NK-92 (cell line): ENCODE measurements around the gene PRKAR2B.
"Not testable (repeated sequence)": the region's sequence is repeated elsewhere in the genome, so short reads cannot be mapped to it uniquely, and the experiment has no call there.

Experiments
- DNase-seq: peaks from one replicate; lab custom pipeline; 2025; ENCODE audit not compliant: unreplicated experiment; lab: John Stamatoyannopoulos, UW

Gene PRKAR2B

DNA sequence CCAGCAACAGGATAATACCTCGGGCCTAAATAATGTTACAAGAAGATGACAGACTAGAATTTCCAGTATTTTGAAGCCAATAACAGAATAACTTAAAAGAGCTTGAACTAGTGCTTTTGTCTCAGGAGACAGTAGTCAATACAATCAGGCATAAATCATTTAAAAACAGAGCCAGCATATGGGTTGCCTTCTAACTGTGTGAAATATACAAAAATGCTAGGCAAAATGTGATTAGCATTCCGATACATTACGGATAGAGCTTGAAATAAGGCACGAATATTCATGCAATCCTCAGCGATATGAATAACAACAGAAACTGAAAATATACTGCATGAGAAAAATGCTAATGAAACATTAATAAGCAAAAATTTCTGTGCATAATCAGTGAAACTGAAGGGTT lies 18.3 kb upstream of the PRKAR2B start:
- DNase-seq: no peak

DNA sequence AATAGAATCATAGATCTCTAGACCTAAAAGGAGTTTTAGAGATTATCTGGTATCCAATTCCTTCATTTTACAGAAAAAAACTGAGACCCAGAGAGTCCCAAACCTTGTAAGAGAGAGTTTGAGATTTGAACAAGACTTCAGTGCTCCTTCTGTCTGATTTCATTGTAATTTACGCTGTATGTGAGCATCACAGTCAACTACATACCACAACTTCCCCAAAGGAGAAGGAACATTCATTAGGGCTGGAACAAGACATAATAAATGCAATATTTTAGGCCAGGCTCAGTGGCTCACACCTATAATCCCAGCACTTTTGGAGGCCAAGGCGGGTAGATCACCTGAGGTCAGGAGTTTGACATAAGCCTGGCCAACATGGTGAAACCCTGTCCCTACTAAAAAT lies 17.3 kb upstream of the PRKAR2B start:
- DNase-seq: no peak

DNA sequence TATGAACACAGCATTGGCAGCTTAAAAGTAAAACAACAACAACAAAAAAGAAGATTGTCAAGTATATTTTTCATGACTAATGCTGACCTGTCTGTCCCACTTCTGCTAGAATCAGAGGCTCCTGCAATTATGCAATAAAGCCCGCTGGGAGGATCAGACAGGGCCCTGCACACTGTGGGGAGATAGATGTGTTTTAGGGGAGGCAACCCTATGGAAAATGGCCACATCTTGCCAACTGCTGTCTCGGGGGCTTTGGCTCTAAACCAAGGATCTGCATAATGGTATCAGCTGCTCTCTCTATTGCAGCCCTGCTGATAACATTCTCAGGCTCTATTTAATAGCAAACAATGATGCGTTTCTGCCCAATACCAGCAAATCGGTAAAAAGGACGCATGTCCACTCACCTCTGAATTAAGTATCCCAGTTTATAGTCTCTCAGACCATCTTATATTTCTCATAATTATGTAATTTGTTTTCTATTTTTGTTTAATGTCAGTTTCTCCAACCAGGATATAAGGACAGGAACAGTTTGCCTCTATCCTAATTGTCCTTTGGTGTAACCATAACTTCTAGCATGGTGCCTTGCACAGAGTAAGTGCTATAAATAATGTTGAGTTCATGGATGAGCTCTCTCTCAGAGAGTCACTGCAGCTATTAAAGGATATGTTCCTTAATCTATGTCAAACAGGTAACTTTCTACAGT lies 15.3 kb upstream of the PRKAR2B start:
- no peak for DNase-seq

DNA sequence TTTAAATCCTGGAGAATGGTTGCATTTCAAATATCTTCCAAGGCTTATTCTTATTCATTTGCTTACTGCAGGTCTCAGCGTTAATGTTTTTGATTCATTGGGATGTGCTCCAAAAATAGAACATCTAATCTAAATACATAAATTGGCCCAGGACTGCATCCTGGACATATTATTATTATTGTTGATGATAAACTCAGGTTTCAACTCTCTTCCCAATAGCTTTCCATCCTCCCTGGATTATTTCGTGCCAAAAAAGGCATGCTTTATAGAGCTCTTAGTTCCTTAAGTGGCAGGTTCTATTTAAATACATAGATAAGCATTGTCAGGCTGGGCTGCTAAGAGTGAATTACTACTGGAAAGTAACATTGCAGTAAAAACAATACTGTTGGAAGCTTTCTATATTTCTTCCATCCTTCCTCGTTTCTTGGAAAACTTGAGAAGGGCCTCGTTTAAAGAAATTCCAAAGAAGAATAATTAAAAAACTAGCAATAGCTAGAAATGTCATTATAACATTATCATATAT lies 14.7 kb upstream of the PRKAR2B start:
- no peak for DNase-seq

DNA sequence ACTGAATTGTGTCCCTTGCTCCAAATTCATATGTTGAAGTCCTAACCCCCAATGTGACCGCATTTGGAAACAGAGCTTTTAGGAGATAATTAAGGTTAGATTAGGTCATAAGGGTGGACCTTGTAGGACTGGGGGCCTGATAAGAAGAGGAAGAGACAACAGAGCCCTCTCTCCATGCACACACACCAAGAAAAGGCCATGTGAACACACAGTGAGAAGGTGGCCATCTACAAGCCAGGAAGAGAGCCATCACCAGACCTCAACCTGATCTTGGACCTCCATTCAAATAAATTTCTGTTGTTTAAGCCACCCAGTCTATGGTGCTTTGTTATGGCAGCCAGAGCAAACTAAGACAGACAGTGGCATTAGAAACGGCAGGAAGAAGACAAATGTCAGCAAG lies 12.5 kb upstream of the PRKAR2B start:
- no peak for DNase-seq

DNA sequence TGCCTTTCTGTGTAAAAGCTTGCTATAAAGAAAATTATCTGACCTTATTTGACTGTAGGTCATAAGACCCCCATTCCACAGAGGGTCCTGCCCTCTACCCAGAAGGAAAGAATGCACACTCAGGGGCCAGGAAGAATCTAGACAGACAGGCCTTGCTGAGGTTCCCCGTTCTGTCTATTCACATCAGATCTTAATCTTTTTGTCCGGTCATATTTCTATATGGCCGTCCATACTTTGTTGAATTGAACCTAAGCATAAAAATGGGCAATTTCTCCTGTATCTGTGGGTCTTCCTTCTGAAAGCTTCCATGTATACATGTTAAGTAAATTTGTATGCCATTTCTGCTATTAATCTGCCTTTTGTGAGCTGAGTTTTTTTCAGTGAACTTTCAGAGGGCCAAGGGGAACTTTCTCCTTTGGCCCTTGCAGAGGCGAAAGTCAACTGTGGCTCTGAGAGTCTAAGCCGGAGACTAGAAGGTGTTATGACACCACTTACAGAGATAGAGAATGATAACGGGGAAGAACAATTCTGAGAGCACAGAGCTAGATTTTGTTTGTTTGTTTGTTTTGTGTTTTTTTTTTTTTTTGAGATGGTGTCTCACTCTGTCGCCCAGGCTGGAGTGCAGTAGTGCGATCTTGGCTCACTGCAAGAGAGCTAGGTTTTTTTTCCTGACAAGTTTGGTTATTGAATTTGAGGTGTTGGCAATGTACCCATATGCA lies 11.6 kb upstream of the PRKAR2B start:
- DNase-seq: no peak

DNA sequence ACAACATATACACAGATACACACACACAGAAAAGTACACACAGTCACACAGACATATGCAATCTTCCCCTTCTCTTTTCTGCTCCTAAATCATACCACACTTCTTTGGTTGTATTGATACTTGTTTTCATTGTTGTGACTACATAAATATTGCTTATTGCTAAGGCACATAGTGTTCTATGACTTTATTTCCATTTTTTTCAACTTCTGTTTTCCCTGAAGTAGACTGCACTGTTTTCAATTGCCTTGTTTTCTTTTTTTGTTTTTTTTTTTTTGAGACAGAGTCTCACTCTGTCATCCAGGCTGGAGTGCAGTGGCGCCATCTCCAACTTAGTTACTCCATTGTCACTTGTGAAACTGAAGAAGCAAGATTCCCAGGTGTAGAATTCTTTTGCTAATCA lies 10.0 kb upstream of the PRKAR2B start:
- DNase-seq: no peak

DNA sequence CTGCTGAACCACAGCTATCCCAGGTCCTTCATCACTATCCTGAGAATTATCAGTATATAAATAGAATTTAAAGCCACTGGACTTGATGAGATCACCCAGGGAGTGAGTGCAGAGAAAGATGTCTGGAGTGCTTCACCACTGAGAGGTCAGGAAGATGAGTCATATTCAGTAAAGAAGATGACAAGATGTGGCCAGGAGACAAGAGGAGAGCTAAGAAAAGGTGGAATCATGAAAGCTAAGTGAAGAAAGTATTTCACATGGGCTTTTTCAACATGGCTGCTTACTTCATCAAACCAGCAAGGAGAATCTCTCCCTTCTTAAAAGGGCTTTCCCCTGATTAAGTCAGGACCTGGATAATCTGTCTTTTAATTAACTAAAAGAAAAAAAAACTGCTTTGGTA lies 9.1 kb upstream of the PRKAR2B start:
- DNase-seq: no peak

DNA sequence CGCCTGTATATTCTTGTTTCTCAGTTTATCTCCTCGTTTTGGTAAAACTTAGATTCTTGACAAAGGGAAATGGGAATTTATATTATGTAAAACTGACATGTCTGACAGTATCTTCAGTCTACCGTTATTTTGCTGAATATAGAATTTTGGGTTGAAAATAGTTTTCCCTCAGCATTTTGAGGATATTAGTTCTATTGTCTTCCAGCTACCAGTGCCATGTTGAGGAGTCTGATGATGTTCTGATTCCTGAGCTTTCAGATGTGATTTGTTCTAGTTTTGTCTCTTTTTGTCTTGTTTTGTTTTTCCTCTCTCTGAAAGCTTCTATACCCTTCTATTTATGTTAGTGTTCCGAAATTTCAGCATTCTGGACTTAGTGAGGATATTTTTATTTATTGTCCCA lies 8.0 kb upstream of the PRKAR2B start:
- no peak for DNase-seq

DNA sequence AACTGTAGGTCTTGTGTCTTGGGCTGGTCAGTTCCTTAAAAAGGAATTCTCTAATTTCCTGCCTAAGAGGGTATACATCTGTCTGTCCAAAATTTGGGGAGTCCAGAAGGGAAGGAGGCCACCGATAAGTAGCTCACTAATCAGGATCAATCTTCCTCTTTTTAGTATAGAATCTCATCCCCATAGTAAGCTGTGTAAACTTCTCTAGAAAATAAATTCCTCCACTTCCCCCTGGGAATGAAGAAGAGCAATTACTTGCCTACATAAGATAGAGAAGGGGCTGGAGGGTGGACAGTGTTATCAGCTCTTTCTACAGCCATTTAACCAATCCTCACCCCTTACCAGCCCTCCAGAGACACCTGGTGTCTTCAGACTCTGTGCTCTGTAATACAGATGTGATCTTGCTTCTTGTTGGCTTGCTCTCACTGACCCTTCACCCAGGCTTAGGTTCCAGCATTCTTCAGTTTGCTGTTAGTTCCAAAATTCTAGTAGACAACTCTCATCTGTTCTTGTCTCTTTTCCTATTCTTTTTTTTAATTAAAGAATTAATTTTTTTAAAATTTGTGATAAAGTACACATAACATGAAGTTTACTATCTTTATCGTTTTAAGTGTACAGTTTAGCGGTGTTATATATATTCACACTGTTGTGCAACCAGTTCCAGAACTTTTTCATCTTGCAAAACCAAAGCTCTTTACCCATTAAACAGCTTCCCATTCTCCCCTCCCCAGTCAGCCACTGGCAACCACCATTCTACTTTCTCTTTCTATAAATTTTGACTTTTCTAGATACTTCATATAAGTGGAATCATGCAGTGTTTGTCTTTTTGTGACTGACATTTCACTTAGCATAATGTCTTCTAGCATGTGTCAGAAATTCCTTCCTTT lies 6.5 kb upstream of the PRKAR2B start:
- DNase-seq: no peak

DNA sequence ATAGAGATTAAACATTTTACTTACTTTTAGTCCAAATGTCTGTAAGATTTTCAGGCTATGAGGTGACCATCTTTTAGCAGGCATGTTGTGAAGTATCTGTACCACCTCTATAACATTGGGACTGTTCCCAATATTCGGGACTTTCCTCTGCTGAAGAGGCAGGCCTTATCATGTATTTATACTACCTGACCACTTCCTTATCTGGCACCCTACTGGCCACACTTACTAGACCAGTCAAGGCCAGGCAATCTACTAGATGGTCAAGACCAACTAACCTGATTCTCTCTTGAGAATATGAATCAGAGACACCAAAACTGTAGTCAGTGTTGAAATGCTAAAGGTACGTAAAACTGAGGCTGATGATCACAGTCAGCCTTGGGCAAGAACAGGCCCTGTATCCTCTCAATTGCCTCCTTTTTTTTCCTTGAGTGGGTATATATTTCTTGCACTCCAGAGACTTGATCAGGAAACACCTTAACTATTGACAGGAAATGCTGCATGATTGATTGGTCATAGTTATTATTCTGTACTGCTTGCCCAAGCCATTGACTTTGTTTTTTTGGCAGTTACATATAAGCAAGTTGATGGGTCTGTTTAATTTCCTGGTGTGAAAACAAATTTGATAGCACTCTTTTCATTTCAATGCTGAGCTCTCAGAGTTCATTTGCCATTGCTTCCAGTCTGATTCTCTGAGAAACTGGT lies 5.2 kb upstream of the PRKAR2B start:
- DNase-seq: no peak

DNA sequence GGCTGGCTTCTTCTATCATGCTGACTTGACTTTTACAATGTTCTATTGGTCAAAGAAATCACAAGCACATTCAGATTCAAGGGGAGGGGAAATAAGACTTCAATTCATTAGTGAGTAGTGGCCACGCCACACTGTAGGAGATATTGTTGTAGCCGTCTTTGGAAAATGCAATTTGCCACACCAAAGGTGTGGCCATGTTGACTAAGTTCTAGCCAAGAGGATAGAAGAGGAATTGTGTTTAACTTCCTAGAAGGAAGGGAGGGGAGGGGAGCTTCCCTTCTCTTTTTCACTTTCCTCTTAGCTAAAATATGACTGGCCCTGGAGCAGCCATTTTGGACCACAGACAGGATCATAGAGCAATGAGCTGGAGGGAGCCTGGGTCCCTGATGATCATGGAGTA lies 3.4 kb upstream of the PRKAR2B start:
- no peak for DNase-seq

DNA sequence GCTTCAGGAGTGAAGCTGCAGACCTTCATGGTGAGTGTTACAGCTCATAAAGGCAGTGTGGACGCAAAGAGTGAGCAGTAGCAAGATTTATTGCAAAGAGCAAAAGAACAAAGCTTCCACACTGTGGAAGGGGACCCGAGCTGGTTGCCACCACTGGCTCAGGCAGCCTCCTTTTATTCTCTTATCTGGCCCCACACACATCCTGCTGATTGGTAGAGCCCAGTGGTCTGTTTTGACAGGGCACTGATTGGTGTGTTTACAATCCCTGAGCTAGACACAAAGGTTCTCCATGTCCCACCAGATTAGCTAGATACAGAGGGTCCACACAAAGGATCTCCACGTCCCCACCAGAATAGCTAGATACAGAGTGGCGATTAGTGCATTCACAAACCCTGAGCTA lies 2.7 kb upstream of the PRKAR2B start:
- DNase-seq: not testable (repeated sequence)

DNA sequence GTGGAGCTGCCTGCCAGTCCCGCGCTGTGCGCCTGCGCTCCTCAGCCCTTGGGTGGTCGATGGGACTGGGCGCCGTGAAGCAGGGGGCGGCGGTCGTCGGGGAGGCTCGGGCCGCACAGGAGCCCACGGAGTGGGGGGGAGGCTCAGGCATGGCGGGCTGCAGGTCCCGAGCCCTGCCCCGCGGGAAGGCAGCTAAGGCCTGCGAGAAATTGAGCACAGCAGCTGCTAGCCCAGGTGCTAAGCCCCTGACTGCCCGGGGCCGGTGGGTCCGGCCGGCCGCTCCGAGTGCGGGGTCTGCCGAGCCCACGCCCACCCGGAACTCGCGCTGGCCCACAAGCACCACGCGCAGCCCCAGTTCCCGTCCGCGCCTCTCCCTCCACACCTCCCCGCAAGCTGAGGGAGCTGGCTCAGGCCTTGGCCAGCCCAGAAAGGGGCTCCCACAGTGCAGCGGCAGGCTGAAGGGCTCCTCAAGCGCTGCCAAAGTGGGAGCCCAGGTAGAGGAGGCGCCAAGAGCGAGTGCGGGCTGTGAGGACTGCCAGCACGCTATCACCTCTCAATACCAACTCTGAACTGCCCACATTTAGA lies 2.1 kb upstream of the PRKAR2B start:
- not testable (repeated sequence) for DNase-seq

DNA sequence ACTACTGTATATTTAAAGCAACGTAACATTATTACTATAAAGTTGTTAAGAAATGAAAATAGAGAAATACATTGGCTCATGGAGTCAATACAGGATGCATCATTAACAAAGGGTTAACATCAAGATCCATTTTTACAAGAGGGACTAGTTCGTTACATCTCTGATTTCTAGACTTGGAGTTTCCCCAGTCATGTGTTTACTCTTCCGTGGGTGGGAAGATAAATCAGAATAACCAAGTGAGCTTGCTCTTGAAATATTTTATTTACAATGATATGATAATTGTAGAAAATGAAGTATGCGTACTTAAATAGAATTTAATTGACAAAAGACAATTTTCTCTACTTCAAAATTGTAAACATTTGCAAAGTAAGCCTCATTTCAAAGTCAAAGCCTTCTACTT lies 1.0 kb upstream of the PRKAR2B start:
- DNase-seq: no peak

DNA sequence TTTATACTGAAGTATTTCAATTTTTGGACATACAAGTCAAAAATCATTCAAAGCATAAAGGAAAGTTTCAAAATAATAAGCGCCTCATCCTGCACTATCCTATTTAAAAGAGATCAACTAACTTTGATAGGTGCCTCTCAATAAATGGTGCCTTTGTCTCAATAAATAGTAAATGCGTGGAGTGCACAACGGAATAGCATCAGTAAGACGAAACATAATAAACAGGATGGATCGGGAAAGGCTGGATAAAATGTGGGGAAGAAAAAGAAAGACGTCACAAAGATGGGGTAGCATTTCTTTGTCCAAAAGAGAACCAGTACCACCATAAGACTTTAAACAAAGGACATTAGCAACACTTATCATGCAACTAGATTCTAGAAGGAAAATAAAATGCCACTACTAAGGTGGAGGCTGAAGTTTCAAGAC lies 571 bp upstream of the PRKAR2B start:
- DNase-seq: no peak

DNA sequence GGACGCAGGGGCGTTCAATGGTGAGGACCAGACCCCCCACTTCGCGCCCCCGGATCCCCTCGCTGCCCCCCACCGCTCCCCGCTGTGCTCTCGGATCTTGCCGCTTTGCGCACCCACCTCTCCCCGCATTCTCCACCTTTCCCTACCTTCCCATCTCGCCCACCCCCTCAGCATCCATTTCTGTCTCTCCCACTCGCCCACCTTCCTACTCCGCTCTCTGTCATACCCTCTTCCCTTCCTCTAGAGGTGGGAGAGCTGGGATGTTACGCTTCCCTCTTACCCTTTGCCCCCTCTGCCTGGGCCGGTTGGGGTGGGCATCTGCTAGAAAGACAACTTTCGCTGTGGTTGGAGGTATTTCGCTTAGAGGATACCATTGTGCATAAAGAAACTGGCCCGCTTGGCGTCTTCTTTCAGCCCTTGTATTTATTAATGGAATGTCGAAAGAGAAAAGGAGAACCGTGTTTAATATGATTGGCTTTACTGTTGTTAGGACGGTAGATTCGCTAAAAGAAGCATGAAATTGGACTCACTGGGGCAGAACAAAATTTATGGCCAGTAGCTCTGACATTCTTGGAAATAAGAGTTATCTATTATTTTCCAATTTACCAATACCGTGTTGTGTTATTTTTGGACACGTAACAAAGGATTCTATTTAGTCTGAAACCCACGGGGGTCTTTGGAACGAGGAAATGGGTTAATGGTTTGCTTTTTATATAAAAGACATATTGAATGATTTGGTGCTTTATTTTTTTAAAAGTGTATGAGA lies 873 bp downstream of the PRKAR2B start:
- DNase-seq: no peak

DNA sequence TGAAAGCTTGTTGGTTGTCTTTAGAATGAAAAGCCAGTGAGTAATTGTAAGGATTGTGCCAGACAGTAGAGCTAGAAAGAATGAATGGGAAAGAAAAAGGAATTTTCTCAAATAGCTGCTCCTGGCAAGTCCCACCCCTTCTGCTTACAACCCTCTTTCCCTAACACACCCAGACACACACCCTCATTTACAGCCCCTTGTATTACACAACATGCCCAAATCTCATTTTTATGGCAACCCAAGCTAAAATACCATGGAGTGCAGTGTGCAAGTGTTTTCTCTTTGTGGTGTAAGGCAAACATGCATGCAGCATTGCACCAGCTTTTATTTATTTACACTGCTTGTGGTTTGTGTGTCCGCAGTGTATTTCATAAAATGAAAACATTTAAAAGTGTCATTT lies 1.5 kb downstream of the PRKAR2B start:
- DNase-seq: no peak

DNA sequence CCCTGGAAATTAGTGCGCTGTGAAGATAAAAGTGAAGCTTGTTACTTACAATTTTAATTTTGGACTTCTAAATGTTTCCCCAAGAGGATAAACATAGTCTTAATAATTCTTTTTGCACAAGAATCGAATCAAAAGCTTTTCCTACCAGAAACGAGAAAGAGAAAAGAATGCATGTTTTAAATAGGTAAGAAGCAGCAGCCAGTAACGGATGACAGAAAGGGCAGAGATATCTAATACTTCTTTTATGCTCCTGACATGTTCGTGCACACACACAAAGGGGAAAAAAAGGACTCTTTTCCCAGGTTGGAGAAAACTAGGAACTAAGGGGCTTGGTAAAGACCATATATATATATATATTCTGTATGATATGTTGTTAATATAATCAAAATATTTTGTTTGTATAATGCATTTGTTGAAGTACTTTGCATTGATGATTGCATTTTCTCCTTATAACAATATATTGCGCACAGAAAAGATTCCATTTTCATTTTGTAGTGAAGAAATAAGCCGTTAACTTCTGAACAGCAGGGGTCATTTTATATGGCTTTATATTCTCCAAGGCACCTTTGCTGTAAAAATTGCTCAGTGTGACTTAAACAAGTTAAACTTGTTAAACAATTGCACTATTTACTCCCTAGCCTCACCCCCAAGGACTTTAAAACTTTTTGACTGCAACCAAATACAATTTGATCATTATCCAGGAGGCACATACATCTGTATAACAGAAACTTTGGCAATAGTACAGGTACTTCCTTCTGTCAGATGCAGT lies 2.2 kb downstream of the PRKAR2B start:
- no peak for DNase-seq
